Cerebellar nuclear complex (tissue), 1 donor: ENCODE data around the gene TMEM213.

Experiments used
- DNase-seq, 2 experiments: peaks; one replicate each; lab custom pipeline; 2025; lab: John Stamatoyannopoulos, UW

Gene TMEM213

GRCh38 chr7:138876326-138876725, 78.5 kb downstream of the TMEM213 start:
- no peak for DNase-seq

GRCh38 chr7:138878051-138878450, 80.3 kb downstream of the TMEM213 start:
- no peak for DNase-seq

- no peak for DNase-seq
These were observed 81.1 kb downstream of the TMEM213 start for GRCh38 chr7:138878856-138879255.

- no peak for DNase-seq
These were observed 81.6 kb downstream of the TMEM213 start for GRCh38 chr7:138879356-138879755.

- DNase-seq: no peak
These were observed 83.2 kb downstream of the TMEM213 start for GRCh38 chr7:138880881-138881578.

- no peak for DNase-seq
These were observed 83.9 kb downstream of the TMEM213 start for GRCh38 chr7:138881579-138882188.

GRCh38 chr7:138882249-138882648, 84.5 kb downstream of the TMEM213 start:
- DNase-seq: no peak

- no peak for DNase-seq
These were observed 87.8 kb downstream of the TMEM213 start for GRCh38 chr7:138885383-138886147.

GRCh38 chr7:138886501-138886917, 88.7 kb downstream of the TMEM213 start:
- DNase-seq: no peak

- DNase-seq: no peak
These were observed 89.4 kb downstream of the TMEM213 start for GRCh38 chr7:138887085-138887710.
